HepG2 (cell line): ENCODE data around the gene UBR1. TPM values are rescaled to one million over a fixed set of nuclear protein-coding genes. Genes with fewer than 3 reads are reported as not detected.
A peak's percentile ranks its signal among the peaks of the same experiment; 100 is the strongest.

Source experiments
- CAMTA2 ChIP-seq: sonication (generic); formaldehyde crosslinking; IDR thresholded peaks from 2 replicates; pipeline ENCODE4 v1.4.0; 2020; ENCODE audit warnings: mild to moderate bottlenecking, missing genetic modification reagents, borderline replicate concordance
- CEBPG ChIP-seq: IDR thresholded peaks from 2 replicates; pipeline ENCODE4 v1.6.1; 2016
- DMAP1 ChIP-seq: IDR thresholded peaks from 2 replicates; pipeline ENCODE4 v1.6.1; 2016
- ELF3 ChIP-seq: IDR thresholded peaks from 2 replicates; pipeline ENCODE4 v1.6.1; 2016; ENCODE audit warnings: missing genetic modification reagents, missing compliant biosample characterization
- IRX3 ChIP-seq: sonication (generic); formaldehyde crosslinking; IDR thresholded peaks from 2 replicates; pipeline ENCODE4 v1.8.1; 2023; ENCODE audit warnings: mild to moderate bottlenecking, low read depth, missing genetic modification reagents, borderline replicate concordance
- ISL2 ChIP-seq: sonication (generic); formaldehyde crosslinking; IDR thresholded peaks from 2 replicates; pipeline ENCODE4 v1.5.0; 2020; ENCODE audit warnings: missing genetic modification reagents
- KDM5B ChIP-seq: sonication (generic); formaldehyde crosslinking; IDR thresholded peaks from 2 replicates; pipeline ENCODE4 v1.4.0; 2020; ENCODE audit warnings: missing genetic modification reagents, mild to moderate bottlenecking, borderline replicate concordance
- MED8 ChIP-seq: sonication (generic); formaldehyde crosslinking; IDR thresholded peaks from 2 replicates; pipeline ENCODE4 v1.8.1; 2023; ENCODE audit warnings: mild to moderate bottlenecking, missing genetic modification reagents; ENCODE audit not compliant: insufficient replicate concordance
- NFE2L2 ChIP-seq: fragments of 150-350 bp; IDR thresholded peaks from 2 replicates; pipeline ENCODE4 v1.6.1; 2014; ENCODE audit warnings: low read length
- PPARG ChIP-seq: conservative IDR thresholded peaks from 2 replicates; pipeline ENCODE4 v1.6.1; 2016; ENCODE audit warnings: missing biosample characterization, missing genetic modification reagents
- RBM39 ChIP-seq: fragments of 200-400 bp; formaldehyde crosslinking; IDR thresholded peaks from one replicate; pipeline ENCODE4 v1.6.1; 2018; ENCODE audit warnings: antibody characterized with exemption, mild to moderate bottlenecking, low read depth, low read length; ENCODE audit not compliant: poor library complexity, severe bottlenecking
- RFX1 ChIP-seq: fragments of 450-650 bp; IDR thresholded peaks from 2 replicates; pipeline ENCODE4 v1.6.1; 2017
- SETDB1 ChIP-seq: sonication (generic); formaldehyde crosslinking; IDR thresholded peaks from 2 replicates; pipeline ENCODE4 v1.5.1; 2020; ENCODE audit warnings: missing genetic modification reagents, mild to moderate bottlenecking, borderline replicate concordance
- SNAI1 ChIP-seq: sonication (generic); formaldehyde crosslinking; IDR thresholded peaks from 2 replicates; pipeline ENCODE4 v1.5.0; 2020; ENCODE audit warnings: mild to moderate bottlenecking, missing genetic modification reagents, borderline replicate concordance
- TRIM24 ChIP-seq: sonication (generic); formaldehyde crosslinking; IDR thresholded peaks from 2 replicates; pipeline ENCODE4 v1.8.0; 2022; ENCODE audit warnings: mild to moderate bottlenecking, missing genetic modification reagents
- ZFP36L2 ChIP-seq: sonication (generic); formaldehyde crosslinking; IDR thresholded peaks from 2 replicates; pipeline ENCODE4 v1.4.0; 2020; ENCODE audit warnings: missing genetic modification reagents
- ZFX ChIP-seq: sonication (generic); formaldehyde crosslinking; IDR thresholded peaks from 2 replicates; pipeline ENCODE4 v1.4.0; 2020; ENCODE audit warnings: mild to moderate bottlenecking, low read depth, missing genetic modification reagents, moderate library complexity
- ZNF343 ChIP-seq: sonication (generic); formaldehyde crosslinking; IDR thresholded peaks from 2 replicates; pipeline ENCODE4 v1.4.0; 2020; ENCODE audit warnings: mild to moderate bottlenecking, missing genetic modification reagents
- ZNF382 ChIP-seq: sonication (generic); formaldehyde crosslinking; IDR thresholded peaks from 2 replicates; pipeline ENCODE4 v1.5.0; 2020; ENCODE audit warnings: missing genetic modification reagents, mild to moderate bottlenecking, borderline replicate concordance
- ZNF431 ChIP-seq: sonication (generic); formaldehyde crosslinking; IDR thresholded peaks from 2 replicates; pipeline ENCODE4 v1.9.0; 2022; ENCODE audit warnings: missing genetic modification reagents, low read depth, mild to moderate bottlenecking, borderline replicate concordance
- ZNF607 ChIP-seq: sonication (generic); formaldehyde crosslinking; IDR thresholded peaks from 2 replicates; pipeline ENCODE4 v1.5.1; 2020; ENCODE audit warnings: missing genetic modification reagents, mild to moderate bottlenecking, borderline replicate concordance
- ZNF768 ChIP-seq: sonication (generic); formaldehyde crosslinking; IDR thresholded peaks from 2 replicates; pipeline ENCODE4 v1.4.0; 2020; ENCODE audit warnings: missing genetic modification reagents
- ZNF83 ChIP-seq: sonication (generic); formaldehyde crosslinking; IDR thresholded peaks from 2 replicates; pipeline ENCODE4 v1.4.0; 2020; ENCODE audit warnings: missing genetic modification reagents, mild to moderate bottlenecking, borderline replicate concordance
- polyA plus RNA-seq, 8 experiments: library from polyadenylated mRNA; depleted of rRNA in 3 of 8; stranded (reverse) in 7 of 8; unstranded in 1 of 8; fragments of >200 nt; fragmentation: Illumina TruSeq in 4 of 8; extraction: Trizol in 4 of 8; gene quantifications; 2 replicates each; pipeline versions ENCODE4 v1.2.1 to v1.2.3, GENCODE V29; 2011 to 2016; ENCODE audit warnings: low read depth in 4 of 8, missing spikeins in 1 of 8, mixed read lengths in 1 of 8; ENCODE audit not compliant: insufficient read depth in 1 of 8
- total RNA-seq, 5 experiments: library from RNA; depleted of rRNA; stranded (reverse); fragments of >200 nt; fragmentation: Illumina TruSeq; extraction: Trizol; gene quantifications; 2 replicates each; pipeline ENCODE4 v1.2.3, GENCODE V29; 2016; ENCODE audit warnings: low read depth in 1 of 5
- TF ChIP-seq, protein P1 (sequence below): sonication (generic); formaldehyde crosslinking; IDR thresholded peaks from 2 replicates; pipeline ENCODE4 v1.4.0; 2020; ENCODE audit warnings: mild to moderate bottlenecking, missing genetic modification reagents
- TF ChIP-seq, protein P2 (sequence below): IDR thresholded peaks from 2 replicates; pipeline ENCODE4 v1.6.1; 2016; ENCODE audit warnings: missing genetic modification reagents, missing compliant biosample characterization
- TF ChIP-seq, protein P3 (sequence below): sonication (generic); formaldehyde crosslinking; IDR thresholded peaks from 2 replicates; pipeline ENCODE4 v1.4.0; 2020; ENCODE audit warnings: missing genetic modification reagents, borderline replicate concordance

Gene UBR1
- total and polyA plus RNA-seq, 2 of the 13 experiments (the other 11 are each of a cell fraction or from before 2014, with no cell fraction given), result 6.4 to 18.0 TPM

DNA sequence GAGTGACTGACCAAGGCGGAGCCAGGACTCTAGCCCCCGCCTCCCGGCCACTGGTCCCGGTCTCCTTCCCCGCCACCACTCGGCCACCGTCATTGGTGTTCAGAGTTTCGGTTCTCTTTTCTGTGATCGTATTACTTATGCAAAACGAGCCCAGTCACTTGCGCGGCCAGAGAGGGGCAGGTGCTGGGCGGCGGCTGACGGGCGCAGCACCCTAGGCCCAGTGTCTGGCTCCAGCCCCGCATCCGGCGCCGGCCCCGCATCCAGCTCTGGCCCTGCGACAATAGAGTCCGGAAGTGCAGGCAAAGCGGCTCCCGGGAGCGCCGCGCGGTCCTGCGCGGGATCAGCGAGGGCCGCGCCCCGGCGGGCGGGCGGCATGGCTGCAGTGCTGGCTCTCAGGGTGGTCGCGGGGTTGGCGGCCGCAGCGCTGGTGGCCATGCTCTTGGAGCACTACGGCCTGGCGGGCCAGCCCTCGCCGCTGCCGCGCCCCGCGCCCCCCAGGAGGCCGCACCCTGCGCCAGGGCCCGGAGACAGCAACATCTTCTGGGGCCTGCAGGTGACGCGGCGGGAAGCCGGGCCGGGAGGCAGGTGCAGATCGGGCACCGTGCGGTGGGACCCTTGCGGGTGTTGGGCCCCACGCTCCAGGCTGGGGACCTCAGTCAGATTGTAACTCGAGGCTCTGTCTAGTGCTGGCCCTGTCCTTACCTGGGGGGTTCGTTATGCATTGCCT lies 27.8 kb upstream of the UBR1 start, which contains the start of gene TMEM62 (continued):
- TF ChIP-seq, protein P1, sequence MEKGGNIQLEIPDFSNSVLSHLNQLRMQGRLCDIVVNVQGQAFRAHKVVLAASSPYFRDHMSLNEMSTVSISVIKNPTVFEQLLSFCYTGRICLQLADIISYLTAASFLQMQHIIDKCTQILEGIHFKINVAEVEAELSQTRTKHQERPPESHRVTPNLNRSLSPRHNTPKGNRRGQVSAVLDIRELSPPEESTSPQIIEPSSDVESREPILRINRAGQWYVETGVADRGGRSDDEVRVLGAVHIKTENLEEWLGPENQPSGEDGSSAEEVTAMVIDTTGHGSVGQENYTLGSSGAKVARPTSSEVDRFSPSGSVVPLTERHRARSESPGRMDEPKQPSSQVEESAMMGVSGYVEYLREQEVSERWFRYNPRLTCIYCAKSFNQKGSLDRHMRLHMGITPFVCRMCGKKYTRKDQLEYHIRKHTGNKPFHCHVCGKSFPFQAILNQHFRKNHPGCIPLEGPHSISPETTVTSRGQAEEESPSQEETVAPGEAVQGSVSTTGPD (CRISPR knock-in tag), result no peak
- TF ChIP-seq SNAI1 (CRISPR knock-in tag) (0 out of 2 replicates have a peak, but pooled peaks have one; percentile 48), PPARG (CRISPR knock-in tag) (peak; percentile 41; the same call in 1 of the 2 replicates), ZNF343 (CRISPR knock-in tag) (no peak), ZNF768 (CRISPR knock-in tag) (peak; percentile 91), TRIM24 (CRISPR knock-in tag) (0 out of 2 replicates have a peak, but pooled peaks have one; percentile 22), DMAP1 (CRISPR knock-in tag) (peak; percentile 65; the same call in 1 of the 2 replicates), CEBPG (CRISPR knock-in tag) (no peak), ZNF83 (CRISPR knock-in tag) (0 out of 2 replicates have a peak, but pooled peaks have one; percentile 38), MED8 (peak; percentile 35), ZNF607 (CRISPR knock-in tag) (peak; percentile 72; the same call in 1 of the 2 replicates), SETDB1 (CRISPR knock-in tag) (no peak), ELF3 (CRISPR knock-in tag) (0 out of 2 replicates have a peak, but pooled peaks have one; percentile 23), ZNF382 (no peak), ZFX (peak; percentile 97), IRX3 (CRISPR knock-in tag) (peak; percentile 91), ZNF431 (CRISPR knock-in tag) (0 out of 2 replicates have a peak, but pooled peaks have one; percentile 56), ZFP36L2 (CRISPR knock-in tag) (no peak), NFE2L2 (no peak), KDM5B (CRISPR knock-in tag) (peak; percentile 91; the same call in 1 of the 2 replicates), RBM39 (peak; percentile 76), RFX1 (no peak), CAMTA2 (CRISPR knock-in tag) (0 out of 2 replicates have a peak, but pooled peaks have one; percentile 62), ISL2 (CRISPR knock-in tag) (peak; percentile 38; the same call in 1 of the 2 replicates)
- TF ChIP-seq, protein P2, sequence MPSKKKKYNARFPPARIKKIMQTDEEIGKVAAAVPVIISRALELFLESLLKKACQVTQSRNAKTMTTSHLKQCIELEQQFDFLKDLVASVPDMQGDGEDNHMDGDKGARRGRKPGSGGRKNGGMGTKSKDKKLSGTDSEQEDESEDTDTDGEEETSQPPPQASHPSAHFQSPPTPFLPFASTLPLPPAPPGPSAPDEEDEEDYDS (CRISPR knock-in tag), result peak; percentile 68
- TF ChIP-seq, protein P3, sequence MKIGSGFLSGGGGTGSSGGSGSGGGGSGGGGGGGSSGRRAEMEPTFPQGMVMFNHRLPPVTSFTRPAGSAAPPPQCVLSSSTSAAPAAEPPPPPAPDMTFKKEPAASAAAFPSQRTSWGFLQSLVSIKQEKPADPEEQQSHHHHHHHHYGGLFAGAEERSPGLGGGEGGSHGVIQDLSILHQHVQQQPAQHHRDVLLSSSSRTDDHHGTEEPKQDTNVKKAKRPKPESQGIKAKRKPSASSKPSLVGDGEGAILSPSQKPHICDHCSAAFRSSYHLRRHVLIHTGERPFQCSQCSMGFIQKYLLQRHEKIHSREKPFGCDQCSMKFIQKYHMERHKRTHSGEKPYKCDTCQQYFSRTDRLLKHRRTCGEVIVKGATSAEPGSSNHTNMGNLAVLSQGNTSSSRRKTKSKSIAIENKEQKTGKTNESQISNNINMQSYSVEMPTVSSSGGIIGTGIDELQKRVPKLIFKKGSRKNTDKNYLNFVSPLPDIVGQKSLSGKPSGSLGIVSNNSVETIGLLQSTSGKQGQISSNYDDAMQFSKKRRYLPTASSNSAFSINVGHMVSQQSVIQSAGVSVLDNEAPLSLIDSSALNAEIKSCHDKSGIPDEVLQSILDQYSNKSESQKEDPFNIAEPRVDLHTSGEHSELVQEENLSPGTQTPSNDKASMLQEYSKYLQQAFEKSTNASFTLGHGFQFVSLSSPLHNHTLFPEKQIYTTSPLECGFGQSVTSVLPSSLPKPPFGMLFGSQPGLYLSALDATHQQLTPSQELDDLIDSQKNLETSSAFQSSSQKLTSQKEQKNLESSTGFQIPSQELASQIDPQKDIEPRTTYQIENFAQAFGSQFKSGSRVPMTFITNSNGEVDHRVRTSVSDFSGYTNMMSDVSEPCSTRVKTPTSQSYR (CRISPR knock-in tag), result no peak
